Keratinocyte (primary cell): Measurements from ENCODE around the gene RAPGEFL1. TPM values are rescaled to one million over a fixed set of nuclear protein-coding genes. Genes with fewer than 3 reads are reported as not detected.
A peak's percentile ranks its signal among the peaks of the same experiment; 100 is the strongest.

ENCODE experiments used
- DNase-seq: peaks from one replicate; pipeline ENCODE4 v3.0.0-alpha.2; 2011; ENCODE audit warnings: low read depth, missing footprints, low spot score
- FAIRE-seq: peaks from 2 replicates; lab custom pipeline; 2011; peaks lifted over from hg19 to GRCh38; lab: Jason Lieb, UNC
- H2AFZ ChIP-seq: 2 replicates; pipeline ENCODE4 v1.6.0; 2012; ENCODE audit warnings: low read length, control low read depth, inconsistent platforms; ENCODE audit not compliant: control insufficient read depth
- H3K27ac ChIP-seq: 2 replicates; pipeline ENCODE4 v1.5.1; 2011; ENCODE audit warnings: low read length; ENCODE audit not compliant: control insufficient read depth, insufficient read depth
- H3K27me3 ChIP-seq: 3 replicates; pipeline ENCODE4 v1.6.0; 2011; ENCODE audit warnings: low read length; ENCODE audit not compliant: control insufficient read depth, insufficient read depth; ENCODE audit errors: extremely low read depth
- H3K36me3 ChIP-seq, 2 experiments: 2 replicates in 1 of 2; 3 replicates in 1 of 2; pipeline ENCODE4 v1.5.1; 2011; ENCODE audit warnings: low read length in 2 of 2, mild to moderate bottlenecking in 1 of 2; ENCODE audit not compliant: control insufficient read depth in 2 of 2, insufficient read depth in 2 of 2; ENCODE audit errors: extremely low read depth in 1 of 2
- H3K4me1 ChIP-seq: 3 replicates; pipeline ENCODE4 v1.5.1; 2011; ENCODE audit warnings: low read length; ENCODE audit not compliant: control insufficient read depth, insufficient read depth; ENCODE audit errors: extremely low read depth
- H3K4me2 ChIP-seq: 3 replicates; pipeline ENCODE4 v1.6.0; 2011; ENCODE audit warnings: low read depth, low read length; ENCODE audit not compliant: control insufficient read depth, insufficient read depth; ENCODE audit errors: extremely low read depth
- H3K4me3 ChIP-seq, 3 experiments: fragments of 200-600 bp in 1 of 3; sonication (generic) in 1 of 3; 2 replicates in 2 of 3; 3 replicates in 1 of 3; pipeline ENCODE4 v1.5.1; 2011 to 2016; ENCODE audit warnings: low read length in 3 of 3, mild to moderate bottlenecking in 3 of 3, control low read depth in 2 of 3, inconsistent platforms in 1 of 3, low read depth in 1 of 3, mixed read lengths in 1 of 3, mixed run types in 1 of 3, moderate library complexity in 1 of 3; ENCODE audit not compliant: control insufficient read depth in 2 of 3, insufficient read depth in 2 of 3; ENCODE audit errors: extremely low read depth in 1 of 3
- H3K79me2 ChIP-seq: 2 replicates; pipeline ENCODE4 v1.6.0; 2012; ENCODE audit warnings: low read length; ENCODE audit not compliant: control insufficient read depth, insufficient read depth
- H3K9ac ChIP-seq: 3 replicates; pipeline ENCODE4 v1.6.0; 2011; ENCODE audit warnings: low read length; ENCODE audit not compliant: control insufficient read depth, insufficient read depth; ENCODE audit errors: extremely low read depth
- H3K9me1 ChIP-seq: 3 replicates; pipeline ENCODE4 v1.6.0; 2011; ENCODE audit warnings: low read length; ENCODE audit not compliant: control insufficient read depth, insufficient read depth; ENCODE audit errors: extremely low read depth
- H3K9me3 ChIP-seq: 2 replicates; pipeline ENCODE4 v1.5.1; 2012; ENCODE audit warnings: low read depth, low read length; ENCODE audit not compliant: control insufficient read depth
- H4K20me1 ChIP-seq: 3 replicates; pipeline ENCODE4 v1.6.0; 2011; ENCODE audit warnings: low read length; ENCODE audit not compliant: control insufficient read depth, insufficient read depth; ENCODE audit errors: extremely low read depth
- EZH2 ChIP-seq: IDR thresholded peaks from one replicate; pipeline ENCODE4 v1.6.1; 2012; ENCODE audit warnings: inconsistent platforms, mild to moderate bottlenecking, low read length, moderate library complexity
- dilution Hi-C: fragments of 300-500 bp; cut with MboI; formaldehyde crosslinking; loops from one replicate; pipeline ENCODE4 v1.7.0; 2020; ENCODE audit warnings: low sequenced_read_pairs; ENCODE audit not compliant: extremely low pct_ligation_motif_present
- polyA plus RNA-seq, 5 experiments: library from polyadenylated mRNA; depleted of rRNA in 3 of 5; stranded (reverse) in 3 of 5; stranded (forward) in 1 of 5; unstranded in 1 of 5; fragments of >200 nt; gene quantifications; 1 replicate in 1 of 5; 2 replicates in 3 of 5; 3 replicates in 1 of 5; pipeline versions ENCODE4 v1.2.1 to v1.2.3, GENCODE V29; 2011 to 2012; ENCODE audit warnings: missing spikeins in 2 of 5, low read depth in 1 of 5, low replicate concordance in 1 of 5
- TF ChIP-seq, protein P1 (sequence below), 3 experiments: IDR thresholded peaks in 1 of 3; conservative IDR thresholded peaks in 1 of 3; optimal IDR thresholded peaks in 1 of 3; 2 replicates in 2 of 3; 3 replicates in 1 of 3; pipeline versions ENCODE3 to v1.5.1; 2011; ENCODE audit warnings: low read length in 3 of 3, mild to moderate bottlenecking in 3 of 3, moderate library complexity in 2 of 3, control low read depth in 1 of 3, inconsistent platforms in 1 of 3; ENCODE audit not compliant: insufficient read depth in 2 of 3; ENCODE audit errors: extremely low read depth in 1 of 3

Gene RAPGEFL1
- polyA plus RNA-seq, 1 donor (not counting 4 experiments of a cell fraction or from before 2014, with no cell fraction given), result 21.8 TPM

DNA sequence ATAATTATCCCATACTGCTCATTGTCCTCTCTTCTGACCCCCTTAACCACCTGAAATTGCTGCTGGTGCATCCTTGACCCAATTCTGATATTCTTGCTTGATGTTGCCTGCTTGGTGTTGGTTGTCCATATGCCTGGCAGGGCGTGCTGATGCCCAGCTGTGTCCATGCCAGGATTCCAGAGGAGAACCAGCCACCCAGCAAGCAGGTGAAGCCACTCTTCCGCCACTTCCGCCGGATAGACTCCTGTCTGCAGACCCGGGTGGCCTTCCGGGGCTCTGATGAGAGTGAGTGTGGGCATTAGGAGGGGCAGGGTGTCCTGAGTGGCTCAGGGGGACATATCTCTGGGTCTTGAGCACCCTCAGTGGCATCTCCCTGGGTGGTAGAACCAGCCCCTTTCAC is 11.4 kb downstream of the RAPGEFL1 start:
- peaks cover 16% of the 10 kb centered on the region in 2 experiments for H3K36me3 ChIP-seq
- H2AFZ ChIP-seq, result no peak overlapping the region
- H3K4me1 ChIP-seq, result peaks cover 4% of the 10 kb centered on the region
- H3K9ac ChIP-seq, result no peak overlapping the region
- no peaks in the 10 kb centered on the region for H3K9me1 ChIP-seq
- dilution Hi-C loops, result no loop called here
- TF ChIP-seq EZH2, result no peak
- TF ChIP-seq, protein P1, sequence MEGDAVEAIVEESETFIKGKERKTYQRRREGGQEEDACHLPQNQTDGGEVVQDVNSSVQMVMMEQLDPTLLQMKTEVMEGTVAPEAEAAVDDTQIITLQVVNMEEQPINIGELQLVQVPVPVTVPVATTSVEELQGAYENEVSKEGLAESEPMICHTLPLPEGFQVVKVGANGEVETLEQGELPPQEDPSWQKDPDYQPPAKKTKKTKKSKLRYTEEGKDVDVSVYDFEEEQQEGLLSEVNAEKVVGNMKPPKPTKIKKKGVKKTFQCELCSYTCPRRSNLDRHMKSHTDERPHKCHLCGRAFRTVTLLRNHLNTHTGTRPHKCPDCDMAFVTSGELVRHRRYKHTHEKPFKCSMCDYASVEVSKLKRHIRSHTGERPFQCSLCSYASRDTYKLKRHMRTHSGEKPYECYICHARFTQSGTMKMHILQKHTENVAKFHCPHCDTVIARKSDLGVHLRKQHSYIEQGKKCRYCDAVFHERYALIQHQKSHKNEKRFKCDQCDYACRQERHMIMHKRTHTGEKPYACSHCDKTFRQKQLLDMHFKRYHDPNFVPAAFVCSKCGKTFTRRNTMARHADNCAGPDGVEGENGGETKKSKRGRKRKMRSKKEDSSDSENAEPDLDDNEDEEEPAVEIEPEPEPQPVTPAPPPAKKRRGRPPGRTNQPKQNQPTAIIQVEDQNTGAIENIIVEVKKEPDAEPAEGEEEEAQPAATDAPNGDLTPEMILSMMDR (optimal IDR thresholded peaks at IDR 0.05 in 1 of 3, IDR thresholded peaks at IDR 0.05 in 1 of 3, conservative IDR thresholded peaks at IDR 0.05 in 1 of 3; ENCODE audit: extremely low read depth in 1 of 3, insufficient read depth in 2 of 3, low read length in 3 of 3), result no peak
- H3K27ac ChIP-seq, result no peak overlapping the region
- no peak overlapping the region for H3K4me2 ChIP-seq
- no peaks in the 10 kb centered on the region for H3K27me3 ChIP-seq
- no peak for DNase-seq
- H3K79me2 ChIP-seq, result no peaks in the 10 kb centered on the region
- H3K9me3 ChIP-seq, result no peaks in the 10 kb centered on the region
- H4K20me1 ChIP-seq, result no peaks in the 10 kb centered on the region
- H3K4me3 ChIP-seq, result no peak overlapping the region
- FAIRE-seq, result no peak

DNA sequence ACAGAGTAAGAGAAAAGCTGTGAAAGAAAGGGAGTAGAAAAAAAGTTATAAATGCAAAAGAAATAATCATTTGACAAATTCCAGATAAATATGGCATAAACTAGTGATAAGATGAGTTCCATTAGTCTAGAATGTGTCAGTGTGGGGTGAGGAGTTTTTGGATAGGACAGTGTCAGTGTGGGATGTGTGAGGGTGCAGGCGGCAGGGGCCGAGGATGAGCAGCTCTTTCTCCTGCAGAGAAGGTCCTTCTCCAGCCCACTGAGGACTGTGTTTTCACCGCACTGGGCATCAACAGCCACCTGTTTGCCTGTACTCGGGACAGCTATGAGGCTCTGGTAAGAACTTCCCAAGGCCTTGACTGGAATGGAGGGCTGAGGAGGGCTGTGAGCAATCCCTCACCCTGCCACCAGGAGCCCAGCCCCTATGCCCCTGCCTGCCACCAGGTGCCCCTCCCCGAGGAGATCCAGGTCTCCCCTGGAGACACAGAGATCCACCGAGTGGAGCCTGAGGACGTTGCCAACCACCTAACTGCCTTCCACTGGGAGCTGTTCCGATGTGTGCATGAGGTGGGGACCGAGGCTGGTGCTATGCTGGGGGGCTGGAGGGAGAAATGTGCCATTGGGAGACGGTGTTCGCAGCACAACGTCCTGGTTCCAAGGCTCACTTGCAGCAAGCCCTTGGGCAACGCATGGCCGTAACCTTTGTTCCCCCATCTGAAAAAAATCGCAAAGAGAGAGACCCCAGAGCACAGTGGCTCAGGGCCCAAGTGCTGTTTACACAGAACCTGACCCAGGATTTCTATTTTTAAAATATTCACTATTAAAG is 13.1 kb downstream of the RAPGEFL1 start:
- TF ChIP-seq, protein P1 (optimal IDR thresholded peaks at IDR 0.05 in 1 of 3, IDR thresholded peaks at IDR 0.05 in 1 of 3, conservative IDR thresholded peaks at IDR 0.05 in 1 of 3; ENCODE audit: extremely low read depth in 1 of 3, insufficient read depth in 2 of 3, low read length in 3 of 3), result peak in 2 of 3 experiments; percentile 37 to 58
- no peak for TF ChIP-seq EZH2
- dilution Hi-C loops, result no loop called here
- H3K27ac ChIP-seq, result no peak overlapping the region
- FAIRE-seq (no peak), DNase-seq (no peak)
- no peaks in the 10 kb centered on the region for H3K79me2 ChIP-seq
- no peak overlapping the region for H3K4me2 ChIP-seq
- no peak overlapping the region for H3K4me3 ChIP-seq
- H3K9me1 ChIP-seq, result no peaks in the 10 kb centered on the region
- H3K27me3 ChIP-seq, result no peaks in the 10 kb centered on the region
- no peak overlapping the region for H3K9ac ChIP-seq
- H3K9me3 ChIP-seq, result no peaks in the 10 kb centered on the region
- H3K36me3 ChIP-seq, result peaks cover 16 to 17% of the 10 kb centered on the region in 2 experiments
- no peak overlapping the region for H2AFZ ChIP-seq
- H3K4me1 ChIP-seq, result peaks cover 16% of the 10 kb centered on the region
- H4K20me1 ChIP-seq, result no peaks in the 10 kb centered on the region
